ENCODE results near the gene LRCOL1.

LRCOL1 gene

GRCh38 chr12:132651444-132652100, 41.2 kb upstream of the LRCOL1 start:
- TF ChIP-seq, protein P1, sequence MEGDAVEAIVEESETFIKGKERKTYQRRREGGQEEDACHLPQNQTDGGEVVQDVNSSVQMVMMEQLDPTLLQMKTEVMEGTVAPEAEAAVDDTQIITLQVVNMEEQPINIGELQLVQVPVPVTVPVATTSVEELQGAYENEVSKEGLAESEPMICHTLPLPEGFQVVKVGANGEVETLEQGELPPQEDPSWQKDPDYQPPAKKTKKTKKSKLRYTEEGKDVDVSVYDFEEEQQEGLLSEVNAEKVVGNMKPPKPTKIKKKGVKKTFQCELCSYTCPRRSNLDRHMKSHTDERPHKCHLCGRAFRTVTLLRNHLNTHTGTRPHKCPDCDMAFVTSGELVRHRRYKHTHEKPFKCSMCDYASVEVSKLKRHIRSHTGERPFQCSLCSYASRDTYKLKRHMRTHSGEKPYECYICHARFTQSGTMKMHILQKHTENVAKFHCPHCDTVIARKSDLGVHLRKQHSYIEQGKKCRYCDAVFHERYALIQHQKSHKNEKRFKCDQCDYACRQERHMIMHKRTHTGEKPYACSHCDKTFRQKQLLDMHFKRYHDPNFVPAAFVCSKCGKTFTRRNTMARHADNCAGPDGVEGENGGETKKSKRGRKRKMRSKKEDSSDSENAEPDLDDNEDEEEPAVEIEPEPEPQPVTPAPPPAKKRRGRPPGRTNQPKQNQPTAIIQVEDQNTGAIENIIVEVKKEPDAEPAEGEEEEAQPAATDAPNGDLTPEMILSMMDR (IDR thresholded peaks at IDR 0.05; ENCODE audit: control insufficient read depth, extremely low read depth, insufficient read depth), result no peak
- H3K4me3 ChIP-seq (ENCODE audit: low read depth, low read length), result no peak overlapping the region
- DNase-seq (ENCODE audit: low read depth), result no peak

GRCh38 chr12:132649226-132649945, 39.0 kb upstream of the LRCOL1 start:
- DNase-seq (ENCODE audit: low read depth), result no peak
- no peak overlapping the region for H3K4me3 ChIP-seq (ENCODE audit: low read depth, low read length)
- TF ChIP-seq, protein P1 (IDR thresholded peaks at IDR 0.05; ENCODE audit: control insufficient read depth, extremely low read depth, insufficient read depth), result no peak

DNA sequence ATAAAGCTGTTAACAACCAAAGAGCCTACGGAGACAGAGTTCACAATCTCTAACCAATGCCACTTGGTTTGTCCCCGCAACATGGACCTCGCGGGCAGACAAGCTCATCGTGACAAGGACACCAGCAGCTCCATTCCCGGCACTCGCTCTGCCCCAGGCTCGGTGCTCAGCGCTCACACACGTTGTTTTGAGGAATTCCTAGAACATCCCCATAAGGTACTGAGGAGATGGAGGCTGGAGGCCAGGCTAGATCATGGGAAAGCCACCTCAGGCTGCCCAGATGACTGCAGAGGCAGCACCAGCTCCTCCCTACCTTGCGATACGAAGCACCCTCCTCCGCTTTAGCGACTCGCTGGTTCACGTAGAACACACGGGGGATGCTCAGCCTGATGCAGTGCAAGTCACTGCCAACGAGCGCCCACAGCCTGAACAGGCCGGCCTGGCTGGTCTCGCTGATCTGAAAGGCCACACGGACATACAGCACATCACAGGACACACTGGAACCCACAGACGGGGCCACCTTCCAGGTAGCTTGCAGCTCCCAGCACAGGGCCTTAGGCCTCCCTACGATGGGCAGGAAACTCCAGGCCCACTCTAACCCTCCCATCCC, 38.3 kb upstream of the LRCOL1 start:
- TF ChIP-seq, protein P1 (IDR thresholded peaks at IDR 0.05; ENCODE audit: control insufficient read depth, extremely low read depth, insufficient read depth), result no peak

DNA sequence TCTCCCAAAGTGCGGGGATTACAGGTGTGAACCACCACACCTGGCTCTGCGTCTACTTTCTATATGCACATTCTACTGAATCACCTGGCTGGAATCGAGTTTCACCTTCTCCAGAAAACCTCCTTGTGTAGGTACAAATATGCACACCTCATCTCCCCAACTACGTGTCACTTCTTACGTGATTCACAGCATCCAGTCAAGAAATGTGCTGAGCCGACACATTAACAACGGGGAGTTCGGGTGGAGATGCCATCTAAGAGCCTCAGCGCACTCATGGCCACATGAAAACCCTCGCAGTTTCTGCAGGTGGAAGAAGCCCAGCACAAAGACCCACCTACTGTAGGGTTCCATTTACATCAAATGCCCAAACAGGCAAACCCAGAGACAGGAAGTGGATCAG, 37.5 kb upstream of the LRCOL1 start:
- TF ChIP-seq, protein P1 (IDR thresholded peaks at IDR 0.05; ENCODE audit: control insufficient read depth, extremely low read depth, insufficient read depth), result no peak
- no peak for DNase-seq (ENCODE audit: low read depth)
- H3K4me3 ChIP-seq (ENCODE audit: low read depth, low read length), result no peak overlapping the region

More for the DNA sequence above, 38.3 kb upstream of the LRCOL1 start:
- DNase-seq (ENCODE audit: low read depth), result no peak
- no peak overlapping the region for H3K4me3 ChIP-seq (ENCODE audit: low read depth, low read length)

- H3K4me3 ChIP-seq (ENCODE audit: low read depth, low read length), result no peak overlapping the region
- TF ChIP-seq, protein P1 (IDR thresholded peaks at IDR 0.05; ENCODE audit: control insufficient read depth, extremely low read depth, insufficient read depth), result no peak
- no peak for DNase-seq (ENCODE audit: low read depth)
These were observed 36.5 kb upstream of the LRCOL1 start for GRCh38 chr12:132646850-132647249.

DNA sequence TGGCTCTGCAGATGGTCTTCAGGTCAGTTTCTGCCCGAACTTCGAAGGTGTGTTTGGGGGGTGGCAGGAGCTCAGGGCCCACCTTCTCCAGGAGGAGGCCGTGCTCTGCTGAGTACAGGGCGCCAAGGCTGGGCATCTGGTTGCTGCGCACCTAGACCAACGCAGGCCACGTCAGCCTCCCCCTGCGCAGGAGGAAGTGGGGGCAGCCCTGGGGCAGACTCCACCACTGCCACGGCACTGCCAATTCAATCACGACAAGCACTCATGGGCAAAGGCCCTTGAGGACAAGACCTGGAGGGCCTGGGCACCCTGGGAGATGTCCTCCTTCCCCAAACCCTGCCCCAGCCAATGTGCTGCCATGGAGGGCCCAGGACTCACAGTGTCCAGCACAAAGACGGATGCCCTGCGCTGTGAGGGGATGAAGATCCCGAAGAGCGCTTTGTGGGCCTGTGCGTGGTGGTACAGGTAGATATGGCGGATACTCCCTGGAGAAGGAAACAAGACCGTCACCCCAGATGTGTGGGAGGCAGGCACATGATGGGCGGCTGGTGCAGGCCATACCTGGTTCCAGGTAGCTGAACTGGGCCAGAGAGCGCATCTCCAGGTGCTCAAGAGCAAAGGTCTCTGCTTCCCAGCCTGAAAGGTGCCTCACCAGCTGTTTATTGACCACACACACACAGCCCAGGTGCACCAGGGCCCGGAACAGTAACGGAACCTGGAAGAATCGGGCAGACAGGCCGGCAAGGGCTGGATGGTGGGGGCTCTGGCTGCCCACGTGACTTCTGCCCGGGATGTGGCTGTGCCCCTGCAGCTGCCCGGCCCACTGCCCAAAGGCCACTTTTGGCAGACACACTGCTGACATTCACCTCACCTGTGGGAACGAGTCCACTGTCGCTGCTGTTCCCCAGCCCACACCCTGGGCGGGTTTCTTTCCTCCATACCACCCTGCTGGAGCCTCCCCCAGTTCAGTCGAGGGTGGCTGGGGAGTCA, 32.8 kb upstream of the LRCOL1 start:
- DNase-seq (ENCODE audit: low read depth), result no peak
- TF ChIP-seq, protein P1 (IDR thresholded peaks at IDR 0.05; ENCODE audit: control insufficient read depth, extremely low read depth, insufficient read depth), result no peak
- no peak overlapping the region for H3K4me3 ChIP-seq (ENCODE audit: low read depth, low read length)
